ENCODE results near the gene CCDC40. TPM values are rescaled to one million over a fixed set of nuclear protein-coding genes. Genes with fewer than 3 reads are reported as not detected.
A peak's percentile ranks its signal among the peaks of the same experiment; 100 is the strongest.

CCDC40 gene
- total RNA-seq, result 4.4 and 4.8 TPM in 2 replicates

GRCh38 chr17:80035937-80036714 is at the start of gene CCDC40:
Gene CCDC40 (plus strand): TSS chr17:80036642. CDS start chr17:80036663, 21 bp downstream.
- TF ChIP-seq, protein P1, sequence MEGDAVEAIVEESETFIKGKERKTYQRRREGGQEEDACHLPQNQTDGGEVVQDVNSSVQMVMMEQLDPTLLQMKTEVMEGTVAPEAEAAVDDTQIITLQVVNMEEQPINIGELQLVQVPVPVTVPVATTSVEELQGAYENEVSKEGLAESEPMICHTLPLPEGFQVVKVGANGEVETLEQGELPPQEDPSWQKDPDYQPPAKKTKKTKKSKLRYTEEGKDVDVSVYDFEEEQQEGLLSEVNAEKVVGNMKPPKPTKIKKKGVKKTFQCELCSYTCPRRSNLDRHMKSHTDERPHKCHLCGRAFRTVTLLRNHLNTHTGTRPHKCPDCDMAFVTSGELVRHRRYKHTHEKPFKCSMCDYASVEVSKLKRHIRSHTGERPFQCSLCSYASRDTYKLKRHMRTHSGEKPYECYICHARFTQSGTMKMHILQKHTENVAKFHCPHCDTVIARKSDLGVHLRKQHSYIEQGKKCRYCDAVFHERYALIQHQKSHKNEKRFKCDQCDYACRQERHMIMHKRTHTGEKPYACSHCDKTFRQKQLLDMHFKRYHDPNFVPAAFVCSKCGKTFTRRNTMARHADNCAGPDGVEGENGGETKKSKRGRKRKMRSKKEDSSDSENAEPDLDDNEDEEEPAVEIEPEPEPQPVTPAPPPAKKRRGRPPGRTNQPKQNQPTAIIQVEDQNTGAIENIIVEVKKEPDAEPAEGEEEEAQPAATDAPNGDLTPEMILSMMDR (IDR thresholded peaks at IDR 0.05; ENCODE audit: insufficient read depth, low read length, poor library complexity, severe bottlenecking), result no peak

DNA sequence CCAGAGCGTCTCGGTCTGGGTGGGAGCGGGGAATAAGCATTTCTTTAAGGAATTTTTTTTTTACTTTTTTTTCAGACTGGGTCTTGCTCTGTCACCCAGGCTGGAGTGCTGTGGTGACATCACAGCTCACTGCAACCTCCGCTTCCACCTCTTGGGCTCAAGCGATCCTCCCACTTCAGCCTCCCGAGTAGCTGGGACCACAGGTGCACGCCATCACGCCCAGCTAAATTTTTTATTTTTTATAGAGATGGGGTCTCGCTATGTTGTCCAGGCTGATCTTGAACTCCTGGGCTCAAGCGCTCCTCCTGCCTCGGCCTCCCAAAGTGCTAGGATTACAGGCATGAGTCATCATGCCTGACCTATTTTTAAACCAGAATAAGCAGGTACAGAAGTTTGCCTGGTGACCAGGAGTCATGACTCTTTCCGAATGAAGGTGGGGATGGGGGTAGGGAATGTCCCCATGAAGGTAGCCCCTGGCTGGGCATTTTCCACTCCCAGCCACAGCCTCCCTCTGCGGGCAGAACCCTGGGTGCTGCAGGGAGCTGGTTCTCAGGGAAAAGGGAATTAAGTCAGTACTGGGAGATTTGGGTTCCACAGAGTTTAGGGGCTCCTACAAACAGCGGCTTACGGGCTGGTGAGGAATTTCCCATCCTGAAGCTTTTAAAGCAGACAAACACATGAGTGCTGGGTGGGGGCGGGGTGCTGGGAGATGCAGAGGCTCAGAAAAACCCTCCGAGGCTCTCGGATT is 49.1 kb upstream of the CCDC40 start:
- no peaks in the 10 kb centered on the region for H3K36me3 ChIP-seq (ENCODE audit: control insufficient read depth, insufficient read depth, low read length)
- no peaks in the 10 kb centered on the region for H3K27me3 ChIP-seq (ENCODE audit: control insufficient read depth, insufficient read depth, low read length)
- DNase-seq (ENCODE audit: low read depth), result no peak
- TF ChIP-seq, protein P1 (IDR thresholded peaks at IDR 0.05; ENCODE audit: insufficient read depth, low read length, poor library complexity, severe bottlenecking), result no peak
- no peak overlapping the region for H3K4me3 ChIP-seq (ENCODE audit: low read depth, low read length)

More at GRCh38 chr17:80035937-80036714, at the start of gene CCDC40:
- H3K4me3 ChIP-seq (ENCODE audit: low read depth, low read length), result peak within 1 kb of the TSS; percentile 79
- DNase-seq (ENCODE audit: low read depth), result no peak
- H3K27me3 ChIP-seq (ENCODE audit: control insufficient read depth, insufficient read depth, low read length), result no peaks in the 10 kb centered on the region
- H3K36me3 ChIP-seq (ENCODE audit: control insufficient read depth, insufficient read depth, low read length), result no peaks in the 10 kb centered on the region

- Histone ChIP-seq H3K27me3 (ENCODE audit: control insufficient read depth, insufficient read depth, low read length) (no peaks in the 10 kb centered on the region), H3K36me3 (ENCODE audit: control insufficient read depth, insufficient read depth, low read length) (no peaks in the 10 kb centered on the region), H3K4me3 (ENCODE audit: low read depth, low read length) (no peak overlapping the region)
- TF ChIP-seq, protein P1 (IDR thresholded peaks at IDR 0.05; ENCODE audit: insufficient read depth, low read length, poor library complexity, severe bottlenecking), result no peak
- DNase-seq (ENCODE audit: low read depth), result no peak
Observed at GRCh38 chr17:79987935-79988184, 48.6 kb upstream of the CCDC40 start.

DNA sequence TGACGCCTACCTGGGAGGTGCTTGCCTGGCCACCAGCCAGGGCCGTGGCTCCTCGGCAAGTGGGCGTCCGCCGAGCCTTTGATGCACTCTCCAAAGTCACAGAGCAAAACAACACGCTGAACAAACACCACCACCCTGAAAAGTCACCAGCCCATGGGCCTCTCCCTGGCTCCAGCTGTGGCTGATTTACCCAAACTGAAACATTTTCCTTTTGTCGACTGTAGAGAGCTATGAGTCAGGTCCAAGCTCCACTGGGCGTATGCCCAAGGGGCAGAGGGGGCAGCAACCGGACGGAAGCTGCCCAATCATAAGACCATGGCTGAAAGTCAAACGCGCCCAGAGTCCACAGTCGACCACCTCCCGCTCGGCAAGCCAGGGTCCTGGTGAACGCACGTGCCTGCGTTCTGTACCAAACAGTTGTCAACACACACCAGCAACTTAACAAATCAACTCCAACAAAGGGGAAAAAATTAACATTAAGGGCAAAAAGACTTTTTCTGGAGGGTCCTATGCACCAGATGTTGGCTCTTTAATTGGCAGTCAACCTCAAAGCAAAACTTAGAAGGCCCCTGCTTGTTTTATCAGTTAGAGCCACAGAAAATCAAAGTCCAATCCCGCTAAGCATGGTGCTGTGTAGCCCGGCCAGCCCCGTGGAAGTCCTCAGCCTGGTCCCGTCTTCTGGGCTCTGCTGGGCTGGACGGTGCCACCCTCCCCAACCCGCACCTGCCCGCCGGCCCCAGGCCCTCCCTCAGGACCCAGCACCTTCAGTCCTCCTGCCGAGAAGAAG is 48.1 kb upstream of the CCDC40 start:
- no peak overlapping the region for H3K4me3 ChIP-seq (ENCODE audit: low read depth, low read length)
- H3K36me3 ChIP-seq (ENCODE audit: control insufficient read depth, insufficient read depth, low read length), result no peaks in the 10 kb centered on the region
- DNase-seq (ENCODE audit: low read depth), result peak; percentile 25
- no peaks in the 10 kb centered on the region for H3K27me3 ChIP-seq (ENCODE audit: control insufficient read depth, insufficient read depth, low read length)
- TF ChIP-seq, protein P1 (IDR thresholded peaks at IDR 0.05; ENCODE audit: insufficient read depth, low read length, poor library complexity, severe bottlenecking), result no peak

GRCh38 chr17:79989106-79989835 is 47.2 kb upstream of the CCDC40 start:
- H3K27me3 ChIP-seq (ENCODE audit: control insufficient read depth, insufficient read depth, low read length), result no peaks in the 10 kb centered on the region
- H3K36me3 ChIP-seq (ENCODE audit: control insufficient read depth, insufficient read depth, low read length), result no peaks in the 10 kb centered on the region
- DNase-seq (ENCODE audit: low read depth), result no peak
- H3K4me3 ChIP-seq (ENCODE audit: low read depth, low read length), result no peak overlapping the region
- TF ChIP-seq, protein P1 (IDR thresholded peaks at IDR 0.05; ENCODE audit: insufficient read depth, low read length, poor library complexity, severe bottlenecking), result no peak
